ENCODE results near the gene MORN5.

MORN5 gene

GRCh38 chr9:122159026-122159924 lies at the start of gene MORN5, which contains the start of gene NDUFA8:
Gene MORN5 (plus strand): TSS chr9:122159908. CDS start chr9:122159973, 65 bp downstream.
Gene NDUFA8 (minus strand): TSS chr9:122159779. CDS start chr9:122159677, 102 bp downstream.
- in situ Hi-C loops (cut with HindIII; ENCODE audit: low sequenced_read_pairs): no loop called here
- H3K4me3 ChIP-seq (ENCODE audit: low read depth, low read length): peak within 1 kb of the TSS; percentile 92
- TF ChIP-seq, protein P1, sequence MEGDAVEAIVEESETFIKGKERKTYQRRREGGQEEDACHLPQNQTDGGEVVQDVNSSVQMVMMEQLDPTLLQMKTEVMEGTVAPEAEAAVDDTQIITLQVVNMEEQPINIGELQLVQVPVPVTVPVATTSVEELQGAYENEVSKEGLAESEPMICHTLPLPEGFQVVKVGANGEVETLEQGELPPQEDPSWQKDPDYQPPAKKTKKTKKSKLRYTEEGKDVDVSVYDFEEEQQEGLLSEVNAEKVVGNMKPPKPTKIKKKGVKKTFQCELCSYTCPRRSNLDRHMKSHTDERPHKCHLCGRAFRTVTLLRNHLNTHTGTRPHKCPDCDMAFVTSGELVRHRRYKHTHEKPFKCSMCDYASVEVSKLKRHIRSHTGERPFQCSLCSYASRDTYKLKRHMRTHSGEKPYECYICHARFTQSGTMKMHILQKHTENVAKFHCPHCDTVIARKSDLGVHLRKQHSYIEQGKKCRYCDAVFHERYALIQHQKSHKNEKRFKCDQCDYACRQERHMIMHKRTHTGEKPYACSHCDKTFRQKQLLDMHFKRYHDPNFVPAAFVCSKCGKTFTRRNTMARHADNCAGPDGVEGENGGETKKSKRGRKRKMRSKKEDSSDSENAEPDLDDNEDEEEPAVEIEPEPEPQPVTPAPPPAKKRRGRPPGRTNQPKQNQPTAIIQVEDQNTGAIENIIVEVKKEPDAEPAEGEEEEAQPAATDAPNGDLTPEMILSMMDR (IDR thresholded peaks at IDR 0.05; ENCODE audit: low read depth, low read length): no peak
- DNase-seq (ENCODE audit: low read depth, low spot score): peak; percentile 94

- in situ Hi-C loops (cut with HindIII; ENCODE audit: low sequenced_read_pairs): no loop called here
- TF ChIP-seq, protein P1 (IDR thresholded peaks at IDR 0.05; ENCODE audit: low read depth, low read length): no peak
- H3K4me3 ChIP-seq (ENCODE audit: low read depth, low read length): no peak overlapping the region
- DNase-seq (ENCODE audit: low read depth, low spot score): no peak
Observed at GRCh38 chr9:122110100-122110833, 49.4 kb upstream of the MORN5 start.

GRCh38 chr9:122111413-122112085 lies 48.2 kb upstream of the MORN5 start:
- TF ChIP-seq, protein P1 (IDR thresholded peaks at IDR 0.05; ENCODE audit: low read depth, low read length): no peak
- no peak overlapping the region for H3K4me3 ChIP-seq (ENCODE audit: low read depth, low read length)
- no peak for DNase-seq (ENCODE audit: low read depth, low spot score)
- in situ Hi-C loops (cut with HindIII; ENCODE audit: low sequenced_read_pairs): no loop called here

DNA sequence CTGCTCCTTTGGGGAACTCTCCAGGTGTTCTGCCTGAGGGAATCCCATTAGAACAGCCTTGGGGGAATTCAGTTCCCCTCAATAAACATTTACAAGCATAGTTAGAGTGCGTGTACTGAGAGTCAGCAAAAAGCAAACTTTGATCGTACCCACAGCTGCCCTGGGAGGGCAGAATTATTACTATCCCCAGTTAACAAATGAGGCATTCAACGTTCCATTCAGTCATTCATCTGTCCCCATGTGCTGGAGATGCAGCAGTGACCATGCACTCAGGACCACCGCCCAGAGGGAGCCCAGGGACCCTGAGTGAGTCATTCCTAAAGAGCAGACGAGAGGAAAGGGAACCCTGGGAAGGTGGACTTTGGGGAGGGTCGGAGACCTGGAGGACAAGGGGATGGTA lies 47.5 kb upstream of the MORN5 start:
- no peak for DNase-seq (ENCODE audit: low read depth, low spot score)
- in situ Hi-C loops (cut with HindIII; ENCODE audit: low sequenced_read_pairs): no loop called here
- H3K4me3 ChIP-seq (ENCODE audit: low read depth, low read length): no peak overlapping the region
- TF ChIP-seq, protein P1 (IDR thresholded peaks at IDR 0.05; ENCODE audit: low read depth, low read length): no peak

DNA sequence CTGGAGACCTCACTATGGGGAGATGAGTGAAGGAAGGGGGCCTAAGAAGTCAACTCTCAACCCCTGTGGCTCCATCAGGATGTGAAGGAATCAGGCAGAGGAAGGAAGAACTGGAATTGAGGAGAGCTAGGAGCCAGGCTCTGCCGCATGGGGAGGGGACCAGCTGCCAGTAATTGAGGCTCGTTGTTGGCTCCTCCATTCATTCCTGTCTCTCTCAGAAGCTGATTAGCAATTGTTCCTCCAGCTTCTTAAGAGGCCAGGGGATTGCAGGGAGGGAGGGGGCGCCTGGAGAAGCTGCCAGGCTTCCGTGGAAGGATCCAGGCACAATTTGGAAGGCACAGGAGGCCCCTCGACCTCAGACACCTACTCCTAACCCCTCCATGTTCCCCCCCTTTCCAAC lies 46.1 kb upstream of the MORN5 start:
- no peak overlapping the region for H3K4me3 ChIP-seq (ENCODE audit: low read depth, low read length)
- TF ChIP-seq, protein P1 (IDR thresholded peaks at IDR 0.05; ENCODE audit: low read depth, low read length): no peak
- no peak for DNase-seq (ENCODE audit: low read depth, low spot score)
- in situ Hi-C loops (cut with HindIII; ENCODE audit: low sequenced_read_pairs): no loop called here
